ENCODE measurements around the gene ABCA9. TPM values are rescaled to one million over a fixed set of nuclear protein-coding genes. Genes with fewer than 3 reads are reported as not detected.

The ABCA9 gene
- total RNA-seq, 2 experiments from 2014 or later = not detected

- ATAC-seq (no peak), DNase-seq (no peak)
- Mint-ChIP-seq H3K9me3 (no peaks in the 10 kb centered on the region), H3K27ac (no peak overlapping the region), H3K4me3 (no peak overlapping the region), H3K4me1 (ENCODE audit: low read depth) (no peaks in the 10 kb centered on the region), H3K27me3 (peaks cover 1% of the 10 kb centered on the region), H3K36me3 (ENCODE audit: low read depth) (no peaks in the 10 kb centered on the region)
- no peak for TF ChIP-seq CTCF (IDR thresholded peaks at IDR 0.05)
- intact Hi-C loops (cut with micrococcal nuclease) = no loop called here
- CTCF ChIA-PET = no interaction called here
- POLR2A ChIA-PET = no interaction called here
These were observed 121.5 kb downstream of the ABCA9 start for GRCh38 chr17:68939195-68939594.

GRCh38 chr17:68937890-68938514 lies 122.7 kb downstream of the ABCA9 start:
- no peaks in the 10 kb centered on the region for H3K9me3 Mint-ChIP-seq
- peaks cover 1% of the 10 kb centered on the region for H3K27me3 Mint-ChIP-seq
- no peaks in the 10 kb centered on the region for H3K4me1 Mint-ChIP-seq (ENCODE audit: low read depth)
- DNase-seq = no peak
- intact Hi-C loops (cut with micrococcal nuclease) = no loop called here
- ChIA-PET CTCF (no interaction called here), POLR2A (no interaction called here)
- H3K4me3 Mint-ChIP-seq = no peak overlapping the region
- TF ChIP-seq CTCF (IDR thresholded peaks at IDR 0.05) = no peak
- no peak overlapping the region for H3K27ac Mint-ChIP-seq
- no peaks in the 10 kb centered on the region for H3K36me3 Mint-ChIP-seq (ENCODE audit: low read depth)
- no peak for ATAC-seq

GRCh38 chr17:68927516-68927915 lies 133.2 kb downstream of the ABCA9 start:
- Mint-ChIP-seq H3K27me3 (peaks cover 1% of the 10 kb centered on the region), H3K9me3 (no peaks in the 10 kb centered on the region), H3K4me1 (ENCODE audit: low read depth) (no peaks in the 10 kb centered on the region), H3K36me3 (ENCODE audit: low read depth) (no peaks in the 10 kb centered on the region), H3K27ac (no peak overlapping the region), H3K4me3 (no peak overlapping the region)
- ATAC-seq = no peak
- TF ChIP-seq CTCF (IDR thresholded peaks at IDR 0.05) = no peak
- DNase-seq = no peak
- intact Hi-C loops (cut with micrococcal nuclease) = no loop called here
- ChIA-PET POLR2A (no interaction called here), CTCF (no interaction called here)

GRCh38 chr17:68924793-68925720 lies 135.7 kb downstream of the ABCA9 start:
- intact Hi-C loops (cut with micrococcal nuclease) = no loop called here
- no peak for ATAC-seq
- TF ChIP-seq CTCF (IDR thresholded peaks at IDR 0.05) = no peak
- no peak overlapping the region for H3K4me3 Mint-ChIP-seq
- H3K27ac Mint-ChIP-seq = no peak overlapping the region
- H3K36me3 Mint-ChIP-seq (ENCODE audit: low read depth) = no peaks in the 10 kb centered on the region
- H3K4me1 Mint-ChIP-seq (ENCODE audit: low read depth) = no peaks in the 10 kb centered on the region
- DNase-seq = no peak
- CTCF ChIA-PET = no interaction called here
- no peaks in the 10 kb centered on the region for H3K9me3 Mint-ChIP-seq
- POLR2A ChIA-PET = no interaction called here
- no peaks in the 10 kb centered on the region for H3K27me3 Mint-ChIP-seq

Small RNAs within 50 kb of the gene (microRNA-seq; reads per million reads assigned to microRNA genes)
- gene MIR4524A (ENCODE audit: borderline microRNAs expressed, borderline replicate concordance) = not detected
- gene MIR4524B (ENCODE audit: borderline microRNAs expressed, borderline replicate concordance) = not detected

Other genes starting within 250 kb of the ABCA9 start
- gene ABCA8, start 105.5 kb downstream of the ABCA9 start, total RNA-seq = not detected
- not detected for gene ABCA6, start 81.0 kb upstream of the ABCA9 start, total RNA-seq
- under 1 TPM in 1 of 2 experiments, not detected in 1; 0.45 TPM for gene ABCA10, start 167.9 kb upstream of the ABCA9 start, total RNA-seq

Data from activated CD8-positive, alpha-beta T cell treated with anti-CD3 and anti-CD28 coated beads for 36 hours (primary cell).